ENCODE results near the gene MED26.

DNA sequence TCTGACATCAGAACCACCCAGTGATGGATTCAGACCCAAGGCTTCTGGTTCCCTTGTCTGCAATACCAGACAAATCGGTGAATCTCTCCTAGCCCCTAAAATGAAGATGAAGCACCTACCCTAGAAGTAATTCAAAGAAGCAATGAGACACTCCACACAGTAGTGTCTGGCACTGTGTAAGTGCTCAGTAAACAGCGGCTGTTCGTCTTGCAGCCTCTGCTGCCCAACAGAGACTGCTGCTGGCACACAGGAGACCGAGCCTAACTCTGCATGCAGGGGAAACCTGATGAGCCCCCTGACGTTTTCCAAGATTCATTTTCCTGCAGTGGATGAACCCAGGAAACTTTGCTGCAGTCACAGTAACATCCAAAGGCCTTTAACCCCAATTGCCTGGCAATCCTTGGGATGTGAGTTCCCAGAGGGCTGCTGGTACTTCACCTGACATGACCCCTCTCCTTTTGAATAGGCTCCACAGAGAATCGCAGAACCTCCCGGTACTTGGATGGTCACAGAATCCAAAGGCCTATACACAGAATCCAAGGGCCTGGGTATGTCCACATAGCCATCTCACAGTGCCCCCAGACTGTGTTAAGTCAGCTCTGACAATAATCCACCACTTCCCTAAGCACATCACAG lies 6.7 kb downstream of the MED26 start:
- TF ChIP-seq CTCF (IDR thresholded peaks at IDR 0.05): no peak
- no peak for TF ChIP-seq POLR2A (IDR thresholded peaks at IDR 0.05)
